ENCODE results near the gene ZMIZ1.

GRCh38 chr10:79044846-79045245 is 23.9 kb upstream of the ZMIZ1 start:
- TF ChIP-seq EP300 (IDR thresholded peaks at IDR 0.05) (no peak), CTCF (IDR thresholded peaks at IDR 0.05) (no peak), POLR2A (IDR thresholded peaks at IDR 0.05) (no peak), POLR2AphosphoS5 (IDR thresholded peaks at IDR 0.05) (no peak)

Data from suprapubic skin (tissue), 4 donors.